ENCODE measurements around the gene ZBTB3. TPM values are rescaled to one million over a fixed set of nuclear protein-coding genes. Genes with fewer than 3 reads are reported as not detected.

Gene ZBTB3
- total RNA-seq, 4 donors from 2014 or later, result 8.4 to 20.9 (median 14.0) TPM

- WGBS, 2 donors (ENCODE audit: low coverage in 1 of 2), result 51 to 76% methylated on average over 4 to 9 of the region's 9 CpGs
- TF ChIP-seq CTCF (IDR thresholded peaks at IDR 0.05) (no peak), EP300 (IDR thresholded peaks at IDR 0.05; ENCODE audit: low read depth) (no peak), POLR2AphosphoS5 (IDR thresholded peaks at IDR 0.05) (no peak), POLR2A (IDR thresholded peaks at IDR 0.05) (no peak)
Measured at GRCh38 chr11:62757846-62758788, 4.2 kb upstream of the ZBTB3 start.

GRCh38 chr11:62755086-62755615 lies 1.2 kb upstream of the ZBTB3 start:
- WGBS, 2 donors (ENCODE audit: low coverage in 1 of 2), result 65% methylated on average over 10 of the region's 10 CpGs; no CpG with 5 or more reads in 1 of the 2 donors
- DNase-seq, result no peak
- H3K4me1 ChIP-seq, result peaks cover 0 to 34% (median 15%) of the 10 kb centered on the region in 4 donors
- TF ChIP-seq EP300 (IDR thresholded peaks at IDR 0.05; ENCODE audit: low read depth) (no peak), POLR2AphosphoS5 (IDR thresholded peaks at IDR 0.05) (no peak), CTCF (IDR thresholded peaks at IDR 0.05) (no peak), POLR2A (IDR thresholded peaks at IDR 0.05) (no peak)
- no peaks in the 10 kb centered on the region for H3K27me3 ChIP-seq
- no peaks in the 10 kb centered on the region for H3K9me3 ChIP-seq
- in situ Hi-C loops (cut with MboI; ENCODE audit: low pct_ligation_motif_present in 1 of 4, low pct_unique_long_range_greater_than_20kb in 1 of 4, low sequenced_read_pairs in 3 of 4), result no loop called here
- intact Hi-C loops (cut with DNase I; ENCODE audit: low total_unique reads), result no loop called here
- H3K4me3 ChIP-seq, result no peak overlapping the region
- H3K27ac ChIP-seq, result no peak overlapping the region
- peaks cover 0 to 4% (median 0%) of the 10 kb centered on the region in 4 donors for H3K36me3 ChIP-seq

More at GRCh38 chr11:62757846-62758788, 4.2 kb upstream of the ZBTB3 start:
- Histone ChIP-seq H3K36me3 (no peaks in the 10 kb centered on the region), H3K27ac (no peak overlapping the region), H3K4me3 (no peak overlapping the region), H3K4me1 (peaks cover 10 to 26% (median 21%) of the 10 kb centered on the region in 4 donors), H3K9me3 (no peaks in the 10 kb centered on the region), H3K27me3 (no peaks in the 10 kb centered on the region)
- in situ Hi-C loops (cut with MboI; ENCODE audit: low pct_ligation_motif_present in 1 of 4, low pct_unique_long_range_greater_than_20kb in 1 of 4, low sequenced_read_pairs in 3 of 4), result no loop called here
- DNase-seq, result no peak
- intact Hi-C loops (cut with DNase I; ENCODE audit: low total_unique reads), result no loop called here

GRCh38 chr11:62752994-62753735 lies 795 bp downstream of the ZBTB3 start:
- H3K27ac ChIP-seq, result peak overlapping the region; percentile 83 to 95 (median 90)
- peaks cover 0 to 35% (median 15%) of the 10 kb centered on the region in 4 donors for H3K4me1 ChIP-seq
- peaks cover 0 to 4% (median 0%) of the 10 kb centered on the region in 4 donors for H3K36me3 ChIP-seq
- peak overlapping the region; percentile 58 to 71 (median 62) for H3K4me3 ChIP-seq
- no peaks in the 10 kb centered on the region for H3K27me3 ChIP-seq
- no peak for DNase-seq
- intact Hi-C loops (cut with DNase I; ENCODE audit: low total_unique reads), result no loop called here
- no peak for TF ChIP-seq POLR2AphosphoS5 (IDR thresholded peaks at IDR 0.05)
- TF ChIP-seq CTCF (IDR thresholded peaks at IDR 0.05), result no peak
- TF ChIP-seq POLR2A (IDR thresholded peaks at IDR 0.05), result no peak
- TF ChIP-seq EP300 (IDR thresholded peaks at IDR 0.05; ENCODE audit: low read depth), result no peak
- H3K9me3 ChIP-seq, result no peaks in the 10 kb centered on the region
- WGBS, 2 donors (ENCODE audit: low coverage in 1 of 2), result 65 to 80% methylated on average over 4 to 15 of the region's 15 CpGs
- in situ Hi-C loops (cut with MboI; ENCODE audit: low pct_ligation_motif_present in 1 of 4, low pct_unique_long_range_greater_than_20kb in 1 of 4, low sequenced_read_pairs in 3 of 4), result no loop called here
